HG02870 (cell line): Measurements from ENCODE around the gene CES4A.
"Not testable (repeated sequence)": the region's sequence is repeated elsewhere in the genome, so short reads cannot be mapped to it uniquely, and the experiment has no call there.

Source experiments
- ATAC-seq: cut with Tn5 transposase; IDR thresholded peaks from one replicate; pipeline ENCODE4 v1.9.1; 2021; ENCODE audit warnings: mild to moderate bottlenecking, moderate library complexity; ENCODE audit not compliant: unreplicated experiment

CES4A gene

DNA sequence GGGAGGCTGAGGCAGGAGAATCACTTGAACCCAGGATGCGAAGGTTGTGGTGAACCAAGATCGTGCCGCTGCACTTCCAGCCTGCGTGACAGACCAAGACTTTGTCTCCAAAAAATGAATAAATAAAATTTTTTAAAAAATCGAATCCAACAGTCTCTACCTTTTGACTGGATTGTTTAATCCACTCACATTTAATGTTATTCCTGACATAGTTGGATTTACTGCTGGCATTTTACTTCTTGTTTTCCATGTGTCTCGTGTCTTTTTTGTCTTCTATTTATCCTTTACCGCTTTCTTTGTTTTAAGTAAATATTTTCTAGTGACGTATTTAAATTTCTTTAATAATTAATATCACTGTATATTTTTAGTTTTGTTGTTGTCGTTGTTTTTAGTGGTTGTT is 5.4 kb upstream of the CES4A start:
- ATAC-seq: no peak

DNA sequence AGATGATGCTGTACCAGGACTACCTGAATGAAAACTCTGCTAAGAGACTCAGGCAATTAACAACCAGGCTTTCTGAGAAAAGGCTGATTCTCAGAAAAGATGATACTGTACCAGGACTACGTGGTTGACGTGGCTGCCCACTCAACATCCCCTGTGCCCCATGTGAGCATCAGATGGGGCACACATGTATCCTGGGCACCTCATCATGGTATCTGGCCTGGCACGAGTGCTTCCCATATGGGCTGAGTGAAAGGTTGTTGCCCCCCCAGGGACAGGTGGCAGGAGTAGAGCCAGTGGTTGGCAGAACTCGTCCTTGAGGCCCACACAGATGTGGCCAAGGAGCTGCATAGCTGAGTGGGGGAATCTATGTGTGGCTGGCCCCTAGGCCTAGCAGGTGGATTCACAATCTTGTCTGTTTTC is 3.5 kb upstream of the CES4A start:
- ATAC-seq: no peak

DNA sequence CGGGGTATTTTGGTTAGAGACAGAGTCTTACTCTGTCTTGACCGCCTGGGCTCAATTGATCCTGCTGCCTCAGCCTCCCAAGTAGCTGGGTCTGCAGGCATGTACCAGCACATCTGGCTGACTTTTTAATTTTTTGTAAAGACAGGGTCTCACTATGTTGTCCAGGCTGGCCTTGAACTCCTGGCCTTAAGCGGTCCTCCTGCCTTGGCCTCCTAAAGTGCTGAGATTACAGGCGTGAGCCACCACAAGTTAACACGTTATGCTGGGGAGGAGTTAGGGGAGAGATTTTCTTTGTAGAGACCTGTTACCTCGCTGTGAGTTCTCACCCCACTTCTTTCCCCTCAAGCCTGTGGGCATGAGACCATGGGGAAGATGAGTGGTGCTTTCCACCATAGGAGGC is 1.8 kb upstream of the CES4A start:
- ATAC-seq: no peak

DNA sequence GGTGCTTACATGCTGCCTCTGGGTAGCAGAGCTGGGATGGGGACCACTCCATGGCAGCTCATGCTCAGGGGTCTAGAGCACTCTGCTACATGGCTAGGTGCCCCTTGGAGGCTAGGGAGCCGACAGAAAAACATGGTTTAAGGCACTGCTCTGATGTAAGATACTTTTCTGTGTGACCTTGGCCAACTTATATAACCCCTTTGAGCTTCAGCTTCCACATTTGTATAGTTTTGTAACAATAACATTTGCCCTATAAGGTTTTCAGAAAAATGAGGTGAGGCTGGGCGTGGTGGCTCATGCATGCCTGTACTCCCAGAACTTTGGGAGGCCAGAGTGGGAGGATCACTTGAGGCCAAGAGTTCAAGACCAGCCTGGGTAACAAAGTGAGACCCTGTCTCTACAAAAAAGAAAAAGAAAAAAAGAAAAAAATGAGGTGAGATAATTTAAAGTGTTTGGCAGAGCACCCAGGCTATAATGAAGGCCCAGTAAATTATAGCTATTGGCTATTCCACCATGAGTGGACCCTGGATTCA is 3.2 kb downstream of the CES4A start:
- no peak for ATAC-seq

DNA sequence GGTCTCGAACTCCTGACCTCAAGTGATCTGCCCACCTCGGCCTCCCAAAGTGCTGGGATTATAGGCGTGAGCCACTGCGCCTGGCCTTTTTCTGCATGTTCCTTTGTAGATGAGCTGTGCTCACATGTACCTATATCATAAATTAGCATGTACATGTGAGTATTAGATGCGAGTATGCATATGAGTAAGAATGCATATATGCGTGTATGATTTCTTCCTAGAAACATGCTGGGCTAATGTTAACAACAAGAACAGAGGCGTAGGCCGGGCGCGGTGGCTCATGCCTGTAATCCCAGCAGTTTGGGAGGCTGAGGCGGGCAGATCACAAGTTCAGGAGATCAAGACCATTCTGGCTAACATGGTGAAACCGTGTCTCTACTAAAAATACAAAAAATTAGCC is 5.2 kb downstream of the CES4A start:
- ATAC-seq: not testable (repeated sequence)

DNA sequence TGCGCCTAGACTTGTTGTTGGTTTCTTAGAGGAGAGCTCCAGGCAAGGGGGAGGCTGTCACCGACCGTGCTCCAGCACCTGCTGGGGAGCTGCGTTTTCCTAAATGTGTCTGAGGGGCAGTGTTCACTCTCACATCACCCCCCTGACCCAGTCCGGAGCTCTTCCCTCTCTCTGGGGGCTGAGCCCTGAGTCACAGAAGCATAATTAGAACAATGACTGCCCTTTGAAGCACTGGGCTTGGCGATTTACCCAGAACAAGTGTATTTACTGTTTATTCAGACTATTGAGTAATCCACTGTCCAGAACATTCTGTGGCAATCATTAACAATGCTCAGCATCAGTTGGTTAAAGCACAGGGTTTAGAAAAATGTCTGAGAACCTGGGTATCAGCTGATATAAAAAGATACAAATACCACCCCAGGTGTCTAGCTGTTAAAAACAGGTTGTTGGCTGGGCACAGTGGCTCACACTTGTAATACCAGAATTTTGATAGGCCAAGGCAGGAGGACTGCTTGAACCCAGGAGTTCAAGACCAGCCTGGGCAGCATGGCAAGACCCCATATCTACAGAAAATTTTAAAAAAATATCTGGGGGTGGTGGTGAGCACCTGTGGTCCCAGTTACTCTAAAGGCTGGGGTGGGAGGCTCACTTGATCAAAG is 8.1 kb downstream of the CES4A start:
- no peak for ATAC-seq

DNA sequence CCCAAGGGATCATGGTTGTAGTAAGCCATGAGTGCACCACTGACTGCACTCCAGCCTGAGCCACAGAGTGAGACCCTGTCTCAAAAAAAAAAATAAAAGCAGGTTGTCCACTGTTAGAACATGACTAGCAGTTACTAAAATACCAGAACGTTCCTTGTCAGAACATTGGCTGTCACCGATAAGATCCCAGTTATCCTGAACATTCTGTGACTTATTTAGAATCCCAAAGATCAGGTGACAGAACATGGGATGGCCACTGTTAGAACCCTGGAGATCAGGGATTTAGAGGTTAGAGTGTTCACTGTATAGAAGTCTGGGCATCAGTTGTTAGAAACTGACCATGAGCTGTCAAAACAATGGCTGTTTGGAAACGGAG is 8.6 kb downstream of the CES4A start:
- no peak for ATAC-seq

DNA sequence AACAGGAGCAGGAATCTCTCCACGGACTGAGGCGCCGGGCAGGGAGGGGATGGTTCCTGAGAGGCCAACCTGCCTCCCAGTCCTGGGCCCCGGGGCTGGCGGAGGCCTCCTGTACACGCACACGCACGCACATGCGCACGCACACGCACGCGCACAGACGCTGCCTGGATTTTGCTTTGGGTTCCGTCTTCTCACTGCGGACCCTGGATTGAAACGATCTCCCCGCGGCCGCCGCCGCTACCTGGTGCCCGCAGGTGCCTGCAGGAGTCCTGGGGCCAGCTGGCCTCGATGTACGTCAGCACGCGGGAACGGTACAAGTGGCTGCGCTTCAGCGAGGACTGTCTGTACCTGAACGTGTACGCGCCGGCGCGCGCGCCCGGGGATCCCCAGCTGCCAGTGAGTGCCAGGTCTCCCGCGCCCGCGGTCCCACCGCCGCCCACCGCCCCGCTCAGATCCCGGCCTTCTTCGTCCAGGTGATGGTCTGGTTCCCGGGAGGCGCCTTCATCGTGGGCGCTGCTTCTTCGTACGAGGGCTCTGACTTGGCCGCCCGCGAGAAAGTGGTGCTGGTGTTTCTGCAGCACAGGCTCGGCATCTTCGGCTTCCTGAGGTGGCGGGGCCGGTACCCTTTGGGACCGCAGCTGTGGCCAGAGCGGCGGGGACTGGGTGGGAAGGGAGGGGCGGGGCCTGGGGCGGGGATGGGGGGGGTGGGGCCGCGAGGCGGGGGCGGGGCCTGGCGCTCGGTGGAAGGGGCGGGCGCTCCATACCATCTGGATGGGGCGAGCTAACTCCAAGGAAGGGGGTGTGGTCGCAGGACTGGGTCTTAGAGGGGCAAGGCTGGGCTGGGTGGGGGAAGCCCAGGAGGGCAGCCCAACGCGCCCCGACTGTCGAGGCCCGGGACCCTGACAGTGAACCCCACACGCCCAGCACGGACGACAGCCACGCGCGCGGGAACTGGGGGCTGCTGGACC is 12.3 kb downstream of the CES4A start:
- no peak for ATAC-seq

DNA sequence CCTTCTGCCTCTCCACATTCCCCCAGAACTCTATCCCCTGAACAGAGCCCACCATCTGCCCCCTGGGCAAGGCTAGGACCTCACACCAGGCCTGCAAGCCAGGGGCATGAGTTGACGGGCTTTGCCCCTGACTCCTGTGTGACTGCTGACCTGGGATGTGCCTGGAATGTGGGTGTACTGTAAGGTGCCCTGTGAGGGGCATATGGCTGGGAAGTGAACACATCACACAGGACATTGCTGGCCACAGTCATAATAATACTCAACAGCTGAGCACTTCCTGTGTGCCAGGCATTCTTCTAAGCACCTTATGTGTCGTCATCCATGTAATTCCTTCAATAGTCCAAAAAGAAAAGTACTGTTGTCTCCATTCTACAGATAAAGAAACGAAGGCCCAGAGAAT is 13.3 kb downstream of the CES4A start:
- no peak for ATAC-seq

DNA sequence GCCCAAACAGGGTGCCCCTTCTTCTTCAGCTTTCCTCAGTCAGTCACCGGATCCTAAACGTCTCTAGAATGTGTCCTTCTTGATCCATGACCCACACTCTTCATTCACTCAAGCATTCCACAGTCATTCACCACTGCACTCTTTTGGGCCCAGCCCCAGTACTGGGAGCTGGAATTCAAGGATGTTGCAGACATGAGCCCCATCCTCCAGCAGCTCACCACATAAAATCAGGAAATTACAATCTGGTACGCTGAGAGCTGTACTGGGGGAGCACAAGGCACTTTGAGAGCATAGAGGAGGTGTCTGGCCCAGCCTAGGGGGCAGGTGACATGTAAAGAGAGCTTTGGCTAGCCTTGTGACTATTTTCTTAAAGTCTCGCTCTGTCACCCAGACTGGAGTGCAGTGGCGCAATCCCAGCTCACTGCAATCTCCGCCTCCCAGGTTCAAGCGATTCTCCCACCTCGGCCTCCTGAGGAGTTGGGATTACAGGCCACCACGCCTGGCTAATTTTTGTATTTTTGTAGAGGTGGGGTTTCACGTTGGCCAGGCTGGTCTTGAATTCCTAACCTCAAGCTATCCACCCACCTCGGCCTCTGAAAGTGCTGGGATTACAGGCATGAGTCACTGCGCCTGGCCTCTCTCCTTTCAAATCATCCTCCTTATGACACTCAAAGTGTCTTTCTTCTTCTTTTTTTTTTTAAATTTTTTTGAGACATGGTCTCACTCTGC is 18.7 kb downstream of the CES4A start:
- ATAC-seq: no peak

DNA sequence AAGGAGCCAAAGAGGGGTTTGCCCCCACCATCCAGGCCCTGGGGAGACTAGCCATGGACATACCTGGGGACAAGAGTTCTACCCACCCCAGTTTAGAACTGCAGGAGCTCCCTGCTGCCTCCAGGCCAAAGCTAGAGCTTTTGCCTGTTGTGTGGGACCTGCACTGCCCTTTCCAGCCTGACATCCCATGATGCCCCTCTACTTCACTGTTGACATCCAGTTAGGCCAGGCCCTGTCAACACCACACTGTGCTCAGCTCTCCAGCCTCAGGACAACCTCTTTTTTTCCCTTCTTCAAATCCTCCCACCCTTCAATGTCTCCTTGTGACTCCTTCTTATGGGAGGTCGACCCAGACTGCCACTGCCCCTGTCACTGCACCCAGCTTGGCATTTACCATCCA is 20.8 kb downstream of the CES4A start:
- no peak for ATAC-seq

DNA sequence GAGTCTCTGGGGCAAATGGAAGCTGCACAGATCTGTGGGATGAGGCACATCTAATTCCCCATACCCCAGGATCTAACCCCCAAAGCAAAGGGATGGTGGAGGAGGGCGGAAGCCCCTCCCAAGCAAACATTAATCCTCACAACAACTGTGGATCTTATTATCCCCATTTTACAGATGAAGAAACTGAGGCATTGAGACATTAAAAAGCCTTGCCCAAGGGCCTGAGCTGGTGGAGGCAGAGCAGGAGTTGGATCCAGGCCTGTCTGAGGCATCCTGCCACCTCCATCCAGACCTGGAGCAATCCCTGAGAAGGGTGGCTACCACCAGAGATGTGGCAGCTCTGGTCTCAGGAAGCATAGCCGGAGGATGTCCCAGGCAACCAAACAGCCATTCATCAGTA is 22.9 kb downstream of the CES4A start:
- ATAC-seq: no peak

DNA sequence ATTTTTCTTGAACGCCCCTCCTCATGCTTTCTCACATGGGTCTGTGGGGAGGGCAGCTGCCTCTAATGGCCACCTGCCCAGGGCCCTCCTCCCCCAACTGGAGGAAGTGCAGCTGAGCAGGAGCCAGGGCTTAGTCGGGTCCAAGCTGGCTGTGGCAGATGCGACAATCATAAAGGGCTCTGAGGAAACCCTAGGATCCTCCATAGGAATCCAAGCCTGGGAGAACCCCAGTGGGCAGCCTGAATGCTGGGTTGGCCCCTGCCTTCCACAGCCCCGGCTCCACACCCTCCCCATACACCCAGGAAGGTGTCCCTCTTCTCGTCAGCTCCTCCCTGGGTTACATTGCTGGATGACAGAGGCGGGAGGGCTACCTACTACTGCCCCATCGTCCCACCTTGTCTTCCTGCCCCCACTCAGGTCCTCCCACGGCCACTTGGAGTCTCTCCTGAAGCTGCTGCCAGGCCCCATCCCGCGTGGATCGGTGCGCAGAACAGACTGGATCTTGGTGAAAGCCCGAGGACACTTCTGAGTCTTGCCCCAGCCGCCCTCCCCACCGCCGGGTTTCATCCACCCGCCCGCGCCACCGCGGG is 24.9 kb downstream of the CES4A start:
- ATAC-seq: no peak

DNA sequence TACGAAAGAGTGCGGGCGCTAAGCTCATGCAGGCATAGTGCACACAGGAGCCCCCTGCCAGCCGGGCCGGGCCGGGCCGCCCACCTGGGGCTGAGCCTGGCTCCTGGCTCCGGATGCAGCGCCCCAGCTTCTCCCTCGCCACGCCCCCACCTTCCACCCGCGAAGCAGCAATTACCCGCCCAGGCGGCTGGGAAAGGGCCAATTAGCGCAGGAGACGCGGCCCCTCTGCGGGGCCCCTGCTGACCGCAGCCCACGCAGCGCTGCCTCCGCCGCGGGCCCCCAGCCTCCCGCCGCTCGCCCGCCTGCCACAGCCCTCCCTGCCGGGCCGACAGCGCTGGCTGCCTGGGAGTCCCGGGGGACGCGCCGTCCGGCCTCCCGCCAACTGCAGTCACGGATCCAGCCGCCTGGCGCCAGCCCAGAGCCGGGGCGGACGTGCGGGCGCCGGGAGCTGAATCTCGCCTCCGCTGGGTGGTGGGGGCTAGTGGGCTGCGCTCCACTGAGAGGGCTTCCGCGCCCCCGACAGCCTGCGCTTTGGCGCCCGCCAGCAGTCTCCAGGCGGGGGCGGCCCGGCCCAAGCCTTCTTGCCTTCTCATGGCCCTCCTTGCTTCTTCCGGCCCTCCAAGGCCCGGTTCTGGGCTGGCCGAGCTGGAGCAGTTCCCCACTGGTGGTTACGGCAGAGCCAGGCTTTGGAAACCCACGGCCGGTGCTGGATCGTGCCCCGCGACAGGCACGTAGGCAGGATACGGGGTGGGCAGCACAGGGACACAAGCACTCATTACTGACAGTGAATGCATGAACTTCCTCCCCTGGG is 25.6 kb downstream of the CES4A start:
- ATAC-seq: no peak

DNA sequence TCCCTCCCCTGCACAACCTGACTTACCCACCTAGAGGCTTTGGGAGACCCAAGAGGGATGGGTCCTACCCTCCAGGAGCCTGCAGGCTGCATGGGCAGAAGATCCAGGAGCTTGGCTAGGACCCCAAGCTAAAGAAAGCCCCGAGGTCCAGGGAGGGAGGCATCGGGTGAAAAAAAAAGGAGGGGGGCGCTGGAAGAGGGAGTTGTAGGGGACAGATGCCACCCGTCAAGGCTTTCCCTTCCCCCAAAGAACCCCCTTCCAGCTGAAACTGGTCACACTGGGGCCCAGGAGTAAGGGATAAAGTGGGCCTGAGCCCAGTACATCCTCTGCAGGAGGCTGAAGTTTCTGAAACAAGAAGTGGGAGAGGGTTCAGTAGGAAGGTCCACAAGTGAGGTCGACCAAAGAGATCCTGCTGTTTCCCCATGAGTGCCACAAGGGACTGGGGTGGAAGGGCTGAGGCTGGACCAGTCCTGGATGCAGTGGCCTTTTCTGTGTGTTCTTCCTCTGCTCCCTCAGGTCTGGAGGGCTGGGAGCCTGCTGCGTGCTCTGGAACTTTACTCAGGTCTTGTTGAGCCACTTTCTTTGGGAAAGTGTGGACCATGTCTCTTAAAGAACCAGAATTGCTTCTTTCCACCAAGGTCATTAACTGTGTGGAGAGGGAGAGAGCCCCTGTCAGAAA is 26.4 kb downstream of the CES4A start:
- ATAC-seq: no peak

DNA sequence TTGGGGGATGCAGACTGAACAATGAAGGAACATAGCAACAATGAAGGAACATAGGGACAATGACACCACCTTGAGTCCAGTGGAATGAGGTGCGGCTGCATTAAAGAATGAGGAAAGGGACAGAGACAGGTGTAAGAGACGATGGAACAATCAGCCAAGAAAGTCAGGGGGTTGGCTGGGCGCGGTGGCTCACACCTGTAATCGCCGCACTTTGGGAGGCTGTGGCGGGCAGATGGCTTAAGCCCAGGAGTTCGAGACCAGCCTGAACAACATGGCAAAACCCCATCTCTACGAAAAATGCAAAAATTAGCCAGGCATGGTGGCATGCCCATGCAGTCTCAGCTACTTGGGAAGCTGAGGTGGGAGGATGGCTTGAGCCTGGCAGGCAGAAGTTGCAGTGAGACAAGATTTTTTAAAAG is 26.9 kb downstream of the CES4A start:
- ATAC-seq: no peak

DNA sequence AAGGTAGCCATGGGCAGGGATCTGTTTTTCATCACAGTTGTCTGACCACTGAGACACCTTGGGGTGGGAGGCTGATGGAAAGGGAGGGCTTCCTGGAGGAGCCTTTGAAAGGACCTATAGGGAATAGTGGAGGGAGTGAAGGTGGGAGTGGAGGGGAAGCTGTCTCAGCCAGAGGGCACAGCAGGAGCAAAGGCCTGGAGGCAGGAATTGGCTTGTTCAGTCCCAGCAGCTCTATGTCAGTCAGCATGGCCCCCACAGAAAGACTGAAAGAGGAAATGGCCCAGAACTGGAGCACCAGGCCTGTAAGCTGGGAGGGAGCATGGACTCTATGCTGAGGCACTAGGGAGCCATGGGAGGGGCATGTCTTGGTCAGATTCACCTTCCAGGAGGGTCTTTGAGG is 27.8 kb downstream of the CES4A start:
- no peak for ATAC-seq

DNA sequence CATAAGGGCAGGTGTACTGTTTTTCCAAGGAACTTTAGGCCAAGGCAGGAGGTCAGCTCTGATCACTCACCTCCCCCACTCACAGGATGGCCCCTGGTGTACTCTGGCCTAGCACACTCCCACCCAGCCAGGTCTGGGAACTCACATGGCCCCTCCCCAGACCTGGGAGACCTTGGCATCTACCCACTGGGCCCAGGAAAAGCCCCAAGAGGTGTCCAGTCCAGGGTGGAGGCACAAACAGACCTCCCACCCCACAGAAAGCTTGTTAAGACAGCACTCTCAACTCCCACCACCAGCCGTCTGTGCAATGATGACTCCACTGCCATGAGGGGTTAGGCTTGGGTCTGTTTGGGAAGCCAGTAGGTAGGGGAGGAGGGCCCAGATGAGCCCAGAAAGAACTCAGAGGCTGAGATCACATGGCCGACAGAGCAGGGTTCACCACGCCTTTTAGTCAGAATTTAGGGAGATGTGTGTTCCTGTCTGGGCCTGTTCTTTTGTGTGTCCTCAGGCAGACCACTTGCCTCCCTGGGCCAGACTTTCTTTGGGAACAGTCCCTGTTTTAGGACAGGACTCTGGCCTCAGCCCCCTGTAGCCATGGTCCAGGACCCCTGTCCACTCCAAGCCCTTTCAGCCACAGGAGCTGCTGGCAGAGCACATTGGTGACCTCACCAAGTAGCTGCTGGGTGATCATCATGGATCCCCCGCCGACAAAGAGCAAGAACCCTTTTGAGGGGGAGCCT is 28.5 kb downstream of the CES4A start:
- no peak for ATAC-seq

DNA sequence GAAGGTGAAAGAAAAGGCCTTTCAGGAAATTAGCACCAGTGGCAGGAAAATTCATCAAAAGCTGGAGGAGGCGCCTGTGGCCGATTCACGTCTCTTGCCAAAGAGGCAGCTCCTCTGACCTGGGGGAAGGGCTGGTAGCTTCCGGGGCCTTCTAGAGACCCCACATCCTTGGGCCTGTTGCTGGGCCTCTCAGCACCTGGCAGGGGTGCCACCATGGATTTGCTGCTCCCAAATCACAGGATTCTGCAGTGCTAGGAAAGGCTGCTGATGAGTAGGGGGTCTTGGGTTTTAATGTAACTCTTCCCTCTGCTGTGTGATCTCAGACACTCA is 29.0 kb downstream of the CES4A start:
- ATAC-seq: no peak
